ENCODE measurements around the gene PPM1D.

GRCh38 chr17:60712675-60713074 is 112.7 kb downstream of the PPM1D start:
- TF ChIP-seq FOXP2 (optimal IDR thresholded peaks at IDR 0.05; ENCODE audit: control extremely low read depth, extremely low read length, insufficient read depth), result no peak
- TF ChIP-seq EZH2 (IDR thresholded peaks at IDR 0.05), result no peak
- TF ChIP-seq POLR2AphosphoS5 (IDR thresholded peaks at IDR 0.05; ENCODE audit: borderline replicate concordance, low read depth, low read length), result no peak
